K562 (cell line): Measurements from ENCODE around the gene CYTH4. TPM values are rescaled to one million over a fixed set of nuclear protein-coding genes. Genes with fewer than 3 reads are reported as not detected.

Experiments used
- BDP1 ChIP-seq: IDR thresholded peaks from 3 replicates; pipeline ENCODE4 v1.6.1; 2011; ENCODE audit not compliant: insufficient read length, insufficient read depth
- C11orf30 ChIP-seq: fragments of 450-650 bp; IDR thresholded peaks from 2 replicates; pipeline ENCODE4 v1.6.1; 2016; ENCODE audit warnings: low read depth, mild to moderate bottlenecking
- CAMTA2 ChIP-seq: fragments of 250-450 bp; sonication (Bioruptor Pico); conservative IDR thresholded peaks from 2 replicates; pipeline ENCODE4 v1.5.1; 2022
- CTBP1 ChIP-seq: fragments of 450-650 bp; IDR thresholded peaks from 2 replicates; pipeline ENCODE4 v1.6.1; 2016; ENCODE audit warnings: borderline replicate concordance
- CXXC5 ChIP-seq: fragments of 250-450 bp; sonication (Bioruptor Pico); IDR thresholded peaks from 2 replicates; pipeline ENCODE4 v1.8.0; 2022; ENCODE audit warnings: inconsistent platforms, mild to moderate bottlenecking, moderate library complexity
- FOXP1 ChIP-seq: sonication (generic); formaldehyde crosslinking; IDR thresholded peaks from 2 replicates; pipeline ENCODE4 v1.8.0; 2022; ENCODE audit warnings: mild to moderate bottlenecking, missing genetic modification reagents
- HDAC3 ChIP-seq: fragments of 450-650 bp; IDR thresholded peaks from 2 replicates; pipeline ENCODE4 v1.6.1; 2018; ENCODE audit warnings: borderline replicate concordance, mild to moderate bottlenecking, moderate library complexity; ENCODE audit not compliant: partially characterized antibody
- JUN ChIP-seq, 2 experiments: sonication (generic) in 1 of 2; formaldehyde crosslinking in 1 of 2; IDR thresholded peaks; 2 replicates each; pipeline versions ENCODE4 v1.6.1 to v1.8.0; 2012 to 2022; ENCODE audit warnings: borderline replicate concordance in 2 of 2, mild to moderate bottlenecking in 2 of 2, improper control_type of control experiment in 1 of 2, low read depth in 1 of 2, low read length in 1 of 2, missing genetic modification reagents in 1 of 2
- NR1H2 ChIP-seq: sonication (generic); formaldehyde crosslinking; IDR thresholded peaks from 2 replicates; pipeline ENCODE4 v1.4.0; 2020; ENCODE audit warnings: mild to moderate bottlenecking, missing genetic modification reagents
- OTX1 ChIP-seq: fragments of 450-650 bp; formaldehyde crosslinking; IDR thresholded peaks from 2 replicates; pipeline ENCODE4 v1.4.0; 2022; ENCODE audit warnings: mild to moderate bottlenecking
- POLR2A ChIP-seq: fragments of 450-650 bp; conservative IDR thresholded peaks from 2 replicates; pipeline ENCODE4 v1.6.1; 2016
- SMARCC2 ChIP-seq: fragments of 450-650 bp; IDR thresholded peaks from 2 replicates; pipeline ENCODE4 v1.6.1; 2017; ENCODE audit warnings: antibody characterized with exemption, moderate library complexity, mild to moderate bottlenecking, low read depth
- SMARCE1 ChIP-seq: fragments of 450-650 bp; IDR thresholded peaks from 2 replicates; pipeline ENCODE4 v1.7.1; 2016; ENCODE audit warnings: mild to moderate bottlenecking
- ZFX ChIP-seq: sonication (generic); formaldehyde crosslinking; IDR thresholded peaks from 2 replicates; pipeline ENCODE4 v1.8.0; 2022; ENCODE audit warnings: mild to moderate bottlenecking, missing genetic modification reagents, moderate library complexity
- ZNF174 ChIP-seq: fragments of 250-450 bp; sonication (Bioruptor Pico); IDR thresholded peaks from 2 replicates; pipeline ENCODE4 v1.4.0; 2020; ENCODE audit warnings: mild to moderate bottlenecking
- ZNF41 ChIP-seq: fragments of 250-450 bp; sonication (Bioruptor Pico); conservative IDR thresholded peaks from 2 replicates; pipeline ENCODE4 v1.4.0; 2020; ENCODE audit warnings: mild to moderate bottlenecking
- polyA plus RNA-seq, 8 experiments: library from polyadenylated mRNA; depleted of rRNA in 4 of 8; stranded (reverse) in 5 of 8; unstranded in 3 of 8; fragments of >200 nt; fragmentation: Nextera tagmentation in 2 of 8; fragmentation: Illumina TruSeq in 1 of 8; extraction: Ambion mirVana in 2 of 8; extraction: Trizol in 1 of 8; gene quantifications; 2 replicates each; pipeline versions ENCODE4 v1.2.1 to v1.2.3, GENCODE V29; 2011 to 2014; ENCODE audit warnings: inconsistent platforms in 1 of 8, missing spikeins in 1 of 8
- total RNA-seq, 7 experiments: library from RNA; depleted of rRNA in 6 of 7; stranded (reverse); fragments of >200 nt in 6 of 7; fragmentation: Illumina TruSeq in 2 of 7; extraction: Trizol in 2 of 7; gene quantifications; 2 replicates each; pipeline versions ENCODE4 v1.2.1 to v1.2.3, GENCODE V29; 2011 to 2021; ENCODE audit warnings: low replicate concordance in 1 of 7
- TF ChIP-seq, protein P1 (sequence below): fragments of 450-650 bp; IDR thresholded peaks from 2 replicates; pipeline ENCODE4 v1.6.1; 2017; ENCODE audit warnings: antibody characterized with exemption, mild to moderate bottlenecking
- TF ChIP-seq, protein P2 (sequence below): fragments of 250-450 bp; sonication (Bioruptor Pico); IDR thresholded peaks from 2 replicates; pipeline ENCODE4 v1.5.0; 2021
- TF ChIP-seq, protein P3 (sequence below): IDR thresholded peaks from 3 replicates; pipeline ENCODE4 v1.6.1; 2011; ENCODE audit warnings: borderline replicate concordance, mild to moderate bottlenecking, moderate library complexity; ENCODE audit not compliant: insufficient read length; ENCODE audit errors: extremely low read depth

Gene CYTH4
- total and polyA plus RNA-seq, 9 of the 15 experiments (the other 6 are each of a cell fraction or from before 2014, with no cell fraction given), result 0.03 to 2.0 (median 0.61) TPM; not detected in 1

DNA sequence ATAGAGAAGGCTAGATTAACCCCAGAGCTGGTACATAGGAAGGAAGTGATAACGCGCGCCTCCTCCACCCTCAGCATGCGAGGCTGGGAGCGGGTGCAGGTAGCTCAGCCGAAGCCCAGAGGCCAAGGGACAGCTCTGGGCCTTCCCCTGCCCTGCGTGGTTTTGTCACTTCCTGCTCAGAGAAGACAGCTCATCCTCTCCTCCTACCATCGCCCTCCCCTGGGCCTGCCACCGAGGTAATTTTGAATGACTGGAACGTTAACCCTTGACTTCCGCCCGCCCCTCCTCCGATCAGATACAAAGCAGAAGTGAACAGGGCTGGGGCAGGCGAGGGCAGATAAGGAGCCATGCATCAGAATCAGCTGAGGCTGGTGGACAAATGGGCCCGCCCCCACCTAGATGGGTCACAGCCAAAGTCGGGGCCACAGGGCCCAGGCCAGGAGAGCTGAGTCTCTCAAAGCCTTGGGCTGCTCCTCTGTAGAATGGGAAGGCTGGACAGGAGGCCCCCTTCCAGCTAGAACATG is 39.9 kb upstream of the CYTH4 start (continued):
- TF ChIP-seq, protein P1, sequence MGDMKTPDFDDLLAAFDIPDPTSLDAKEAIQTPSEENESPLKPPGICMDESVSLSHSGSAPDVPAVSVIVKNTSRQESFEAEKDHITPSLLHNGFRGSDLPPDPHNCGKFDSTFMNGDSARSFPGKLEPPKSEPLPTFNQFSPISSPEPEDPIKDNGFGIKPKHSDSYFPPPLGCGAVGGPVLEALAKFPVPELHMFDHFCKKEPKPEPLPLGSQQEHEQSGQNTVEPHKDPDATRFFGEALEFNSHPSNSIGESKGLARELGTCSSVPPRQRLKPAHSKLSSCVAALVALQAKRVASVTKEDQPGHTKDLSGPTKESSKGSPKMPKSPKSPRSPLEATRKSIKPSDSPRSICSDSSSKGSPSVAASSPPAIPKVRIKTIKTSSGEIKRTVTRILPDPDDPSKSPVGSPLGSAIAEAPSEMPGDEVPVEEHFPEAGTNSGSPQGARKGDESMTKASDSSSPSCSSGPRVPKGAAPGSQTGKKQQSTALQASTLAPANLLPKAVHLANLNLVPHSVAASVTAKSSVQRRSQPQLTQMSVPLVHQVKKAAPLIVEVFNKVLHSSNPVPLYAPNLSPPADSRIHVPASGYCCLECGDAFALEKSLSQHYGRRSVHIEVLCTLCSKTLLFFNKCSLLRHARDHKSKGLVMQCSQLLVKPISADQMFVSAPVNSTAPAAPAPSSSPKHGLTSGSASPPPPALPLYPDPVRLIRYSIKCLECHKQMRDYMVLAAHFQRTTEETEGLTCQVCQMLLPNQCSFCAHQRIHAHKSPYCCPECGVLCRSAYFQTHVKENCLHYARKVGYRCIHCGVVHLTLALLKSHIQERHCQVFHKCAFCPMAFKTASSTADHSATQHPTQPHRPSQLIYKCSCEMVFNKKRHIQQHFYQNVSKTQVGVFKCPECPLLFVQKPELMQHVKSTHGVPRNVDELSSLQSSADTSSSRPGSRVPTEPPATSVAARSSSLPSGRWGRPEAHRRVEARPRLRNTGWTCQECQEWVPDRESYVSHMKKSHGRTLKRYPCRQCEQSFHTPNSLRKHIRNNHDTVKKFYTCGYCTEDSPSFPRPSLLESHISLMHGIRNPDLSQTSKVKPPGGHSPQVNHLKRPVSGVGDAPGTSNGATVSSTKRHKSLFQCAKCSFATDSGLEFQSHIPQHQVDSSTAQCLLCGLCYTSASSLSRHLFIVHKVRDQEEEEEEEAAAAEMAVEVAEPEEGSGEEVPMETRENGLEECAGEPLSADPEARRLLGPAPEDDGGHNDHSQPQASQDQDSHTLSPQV, result peak; percentile 88
- TF ChIP-seq NR1H2 (CRISPR knock-in tag) (no peak), SMARCC2 (peak; percentile 42; the same call in 1 of the 2 replicates), BDP1 (no peak), FOXP1 (CRISPR knock-in tag) (0 out of 2 replicates have a peak, but pooled peaks have one; percentile 6), CTBP1 (peak; percentile 91), POLR2A (peak; percentile 73), ZNF41 (CRISPR knock-in tag) (no peak), OTX1 (CRISPR knock-in tag) (no peak), SMARCE1 (peak; percentile 88), CXXC5 (CRISPR knock-in tag) (peak; percentile 77; the same call in 1 of the 2 replicates), CAMTA2 (CRISPR knock-in tag) (no peak), JUN (IDR thresholded peaks at IDR 0.05; ENCODE audit: borderline replicate concordance, low read depth, low read length) (peak; percentile 56; the same call in 1 of the 2 replicates), JUN (CRISPR knock-in tag; IDR thresholded peaks at IDR 0.05; ENCODE audit: borderline replicate concordance) (no peak), C11orf30 (no peak), ZNF174 (CRISPR knock-in tag) (no peak), HDAC3 (no peak), ZFX (peak; percentile 64)
- TF ChIP-seq, protein P2, sequence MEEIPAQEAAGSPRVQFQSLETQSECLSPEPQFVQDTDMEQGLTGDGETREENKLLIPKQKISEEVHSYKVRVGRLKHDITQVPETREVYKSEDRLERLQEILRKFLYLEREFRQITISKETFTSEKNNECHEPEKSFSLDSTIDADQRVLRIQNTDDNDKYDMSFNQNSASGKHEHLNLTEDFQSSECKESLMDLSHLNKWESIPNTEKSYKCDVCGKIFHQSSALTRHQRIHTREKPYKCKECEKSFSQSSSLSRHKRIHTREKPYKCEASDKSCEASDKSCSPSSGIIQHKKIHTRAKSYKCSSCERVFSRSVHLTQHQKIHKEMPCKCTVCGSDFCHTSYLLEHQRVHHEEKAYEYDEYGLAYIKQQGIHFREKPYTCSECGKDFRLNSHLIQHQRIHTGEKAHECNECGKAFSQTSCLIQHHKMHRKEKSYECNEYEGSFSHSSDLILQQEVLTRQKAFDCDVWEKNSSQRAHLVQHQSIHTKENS, result no peak
- TF ChIP-seq, protein P3, sequence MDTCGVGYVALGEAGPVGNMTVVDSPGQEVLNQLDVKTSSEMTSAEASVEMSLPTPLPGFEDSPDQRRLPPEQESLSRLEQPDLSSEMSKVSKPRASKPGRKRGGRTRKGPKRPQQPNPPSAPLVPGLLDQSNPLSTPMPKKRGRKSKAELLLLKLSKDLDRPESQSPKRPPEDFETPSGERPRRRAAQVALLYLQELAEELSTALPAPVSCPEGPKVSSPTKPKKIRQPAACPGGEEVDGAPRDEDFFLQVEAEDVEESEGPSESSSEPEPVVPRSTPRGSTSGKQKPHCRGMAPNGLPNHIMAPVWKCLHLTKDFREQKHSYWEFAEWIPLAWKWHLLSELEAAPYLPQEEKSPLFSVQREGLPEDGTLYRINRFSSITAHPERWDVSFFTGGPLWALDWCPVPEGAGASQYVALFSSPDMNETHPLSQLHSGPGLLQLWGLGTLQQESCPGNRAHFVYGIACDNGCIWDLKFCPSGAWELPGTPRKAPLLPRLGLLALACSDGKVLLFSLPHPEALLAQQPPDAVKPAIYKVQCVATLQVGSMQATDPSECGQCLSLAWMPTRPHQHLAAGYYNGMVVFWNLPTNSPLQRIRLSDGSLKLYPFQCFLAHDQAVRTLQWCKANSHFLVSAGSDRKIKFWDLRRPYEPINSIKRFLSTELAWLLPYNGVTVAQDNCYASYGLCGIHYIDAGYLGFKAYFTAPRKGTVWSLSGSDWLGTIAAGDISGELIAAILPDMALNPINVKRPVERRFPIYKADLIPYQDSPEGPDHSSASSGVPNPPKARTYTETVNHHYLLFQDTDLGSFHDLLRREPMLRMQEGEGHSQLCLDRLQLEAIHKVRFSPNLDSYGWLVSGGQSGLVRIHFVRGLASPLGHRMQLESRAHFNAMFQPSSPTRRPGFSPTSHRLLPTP, result no peak
